A172 (cell line): ENCODE measurements around the gene TPRA1. TPM values are rescaled to one million over a fixed set of nuclear protein-coding genes. Genes with fewer than 3 reads are reported as not detected.
A peak's percentile ranks its signal among the peaks of the same experiment; 100 is the strongest.

ENCODE experiments used
- DNase-seq: peaks from one replicate; pipeline ENCODE4 v3.0.0-alpha.2; 2015; ENCODE audit warnings: low spot score
- total RNA-seq: library from RNA; depleted of rRNA; stranded (reverse); fragments of >200 nt; shearing (Covaris generic); gene quantifications from 2 replicates; pipeline ENCODE4 v1.2.3, GENCODE V29; 2014; rRNA removed

Gene TPRA1
- 56.0 and 61.8 TPM in 2 replicates for total RNA-seq

DNA sequence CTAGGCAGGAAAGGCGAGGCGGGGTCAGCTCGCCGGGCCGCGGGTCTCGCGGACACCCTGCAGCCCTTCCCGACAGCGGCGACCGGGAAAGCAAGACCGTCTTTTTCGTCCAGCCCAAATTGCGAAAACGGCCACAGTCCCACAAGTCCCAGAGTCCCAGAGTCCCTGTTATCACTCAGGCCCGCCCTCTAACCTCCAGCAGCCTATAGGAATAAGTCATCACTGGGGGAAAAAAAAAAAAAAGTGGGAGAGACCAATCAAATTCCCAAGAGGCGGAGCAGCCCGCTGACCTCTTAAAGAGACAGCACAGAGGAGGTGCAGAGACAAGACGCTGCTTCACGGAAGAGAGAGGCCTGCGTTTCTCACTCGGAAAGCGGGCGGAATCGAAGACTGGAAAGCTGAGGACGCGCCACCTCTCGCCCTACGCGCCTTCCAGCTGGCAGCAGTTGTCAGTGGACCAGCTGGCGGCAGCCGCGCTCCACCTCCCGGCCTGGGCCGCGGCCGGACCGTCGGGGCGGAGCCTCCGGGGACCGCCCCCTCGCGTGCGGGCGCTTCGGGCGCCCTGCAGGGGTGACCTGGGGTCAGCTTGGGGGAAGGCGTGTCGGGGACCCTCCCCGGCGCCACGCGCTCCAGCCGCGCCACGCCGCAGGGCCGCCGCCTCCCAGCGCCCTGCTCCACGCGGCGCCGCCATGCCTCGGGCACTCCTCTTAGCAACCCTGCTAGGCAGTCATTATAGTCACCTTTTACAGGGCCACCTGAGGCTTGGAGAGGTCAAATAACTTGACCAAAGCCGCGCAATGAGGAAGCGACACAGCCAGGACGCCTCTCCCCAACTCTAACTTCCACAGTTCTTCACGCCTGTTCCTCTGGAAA is at the start of gene TPRA1:
TSS of gene TPRA1 (minus strand) at position 141 of the 873 bp plus-strand sequence. CDS start 10,587 bp downstream, outside the sequence.
- peak; percentile 99 for DNase-seq

DNA sequence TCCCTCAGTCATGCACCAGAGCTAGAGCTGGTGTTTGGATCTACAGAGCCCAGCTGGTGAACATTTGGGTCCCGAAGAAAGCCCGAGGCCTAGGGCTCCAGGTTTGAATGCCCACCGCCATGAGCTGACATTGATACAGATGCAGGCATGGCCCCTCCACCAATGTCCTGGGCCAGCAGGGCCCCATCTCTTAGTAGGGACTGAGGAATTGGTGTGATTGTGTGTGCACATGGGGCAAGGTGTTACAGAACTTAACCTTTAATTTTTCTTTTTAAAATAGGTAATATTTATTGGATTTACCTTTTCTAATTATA is 49.5 kb upstream of the TPRA1 start:
- DNase-seq, result no peak

DNA sequence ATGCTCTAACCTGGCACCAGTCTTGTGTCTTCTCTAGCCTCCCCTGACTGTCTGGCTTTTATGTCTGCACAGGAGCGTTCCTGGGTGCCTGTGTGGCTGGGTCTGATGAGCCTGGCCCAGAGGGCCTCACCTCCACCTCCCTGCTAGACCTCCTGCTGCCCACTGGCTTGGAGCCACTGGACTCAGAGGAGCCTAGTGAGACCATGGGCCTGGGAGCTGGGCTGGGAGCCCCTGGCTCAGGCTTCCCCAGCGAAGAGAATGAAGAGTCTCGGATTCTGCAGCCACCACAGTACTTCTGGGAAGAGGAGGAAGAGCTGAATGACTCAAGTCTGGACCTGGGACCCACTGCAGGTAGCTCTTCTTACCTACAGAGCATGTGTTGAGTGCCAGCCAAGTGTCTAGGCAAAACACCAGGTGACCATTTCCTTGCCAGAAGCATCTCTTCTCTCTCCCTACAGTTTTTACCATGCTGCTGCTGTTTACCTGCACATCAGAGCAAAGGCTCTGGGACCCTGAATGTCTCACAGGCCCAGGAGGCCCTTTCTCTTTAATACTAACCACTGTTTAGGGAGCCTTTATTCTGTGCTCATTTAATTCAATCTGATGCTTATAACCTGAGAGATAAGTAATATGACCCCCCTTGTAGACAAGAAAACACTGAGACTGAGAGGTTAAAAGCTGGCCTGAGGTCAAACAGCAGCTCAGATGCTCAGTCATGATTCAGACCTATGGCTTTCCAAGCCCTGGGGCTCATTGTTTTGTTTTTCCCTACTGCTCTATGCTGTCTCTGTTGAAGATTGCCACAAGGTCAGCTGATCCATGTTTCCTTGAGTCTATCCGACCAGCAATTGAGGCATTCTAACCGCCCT is 48.9 kb upstream of the TPRA1 start:
- DNase-seq, result peak; percentile 42

DNA sequence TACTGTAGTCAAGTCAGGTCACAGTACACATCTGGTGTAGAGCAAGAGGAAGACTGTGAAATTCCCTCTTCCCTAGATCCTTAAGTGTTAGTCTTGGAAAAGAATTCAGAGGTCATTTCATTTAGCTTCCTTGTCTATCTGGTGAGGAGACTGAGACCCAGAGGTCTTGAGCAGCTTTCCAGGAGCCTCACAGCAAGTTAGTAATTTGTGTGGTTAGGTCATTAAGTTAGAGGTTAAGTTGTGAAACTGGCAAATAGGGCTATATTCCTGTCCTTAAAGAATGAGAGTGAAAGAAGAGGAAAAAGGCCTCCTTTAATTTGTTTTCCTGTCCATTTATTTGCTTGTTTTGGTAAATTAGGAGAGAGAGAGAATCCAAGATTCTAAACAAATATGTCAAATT is 47.4 kb upstream of the TPRA1 start:
- DNase-seq, result no peak

DNA sequence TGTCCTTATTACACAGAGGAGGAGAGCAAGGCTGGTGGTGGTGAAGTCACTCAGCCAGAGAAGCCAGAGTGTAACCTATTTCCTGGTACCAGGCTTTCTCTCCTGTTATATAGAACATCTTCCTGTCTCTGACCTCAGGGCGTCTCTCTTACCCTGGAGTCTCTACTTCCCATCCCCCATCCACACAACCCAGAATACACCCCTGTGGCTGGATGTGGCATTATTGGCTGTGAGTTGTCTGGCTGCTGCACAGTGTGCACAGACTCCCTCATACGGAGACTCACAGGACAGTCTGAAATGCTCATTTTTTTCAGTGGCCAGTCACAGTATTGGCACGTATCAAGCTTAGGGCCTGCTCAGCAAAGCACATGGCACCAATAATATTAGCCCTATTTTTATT is 47.0 kb upstream of the TPRA1 start:
- no peak for DNase-seq

DNA sequence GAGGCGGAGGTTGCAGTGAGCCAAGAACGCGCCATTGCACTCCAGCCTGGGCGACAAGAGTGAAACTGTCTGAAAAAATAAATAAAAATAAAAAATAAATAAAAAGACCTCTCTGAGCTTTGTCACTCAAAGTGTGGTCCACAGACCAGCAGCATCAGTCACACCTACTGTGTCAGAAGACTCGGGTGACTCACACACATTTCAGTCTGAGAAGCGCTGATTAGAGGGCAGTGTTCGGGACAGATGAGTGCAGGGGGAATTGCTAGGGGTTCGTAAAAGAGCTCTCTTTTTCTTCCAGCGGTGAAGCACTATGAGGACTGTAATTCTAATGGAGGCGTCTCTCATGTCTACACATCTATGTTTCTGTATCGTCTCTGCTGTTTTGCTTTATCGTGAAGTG is 44.1 kb upstream of the TPRA1 start:
- DNase-seq, result peak; percentile 36

DNA sequence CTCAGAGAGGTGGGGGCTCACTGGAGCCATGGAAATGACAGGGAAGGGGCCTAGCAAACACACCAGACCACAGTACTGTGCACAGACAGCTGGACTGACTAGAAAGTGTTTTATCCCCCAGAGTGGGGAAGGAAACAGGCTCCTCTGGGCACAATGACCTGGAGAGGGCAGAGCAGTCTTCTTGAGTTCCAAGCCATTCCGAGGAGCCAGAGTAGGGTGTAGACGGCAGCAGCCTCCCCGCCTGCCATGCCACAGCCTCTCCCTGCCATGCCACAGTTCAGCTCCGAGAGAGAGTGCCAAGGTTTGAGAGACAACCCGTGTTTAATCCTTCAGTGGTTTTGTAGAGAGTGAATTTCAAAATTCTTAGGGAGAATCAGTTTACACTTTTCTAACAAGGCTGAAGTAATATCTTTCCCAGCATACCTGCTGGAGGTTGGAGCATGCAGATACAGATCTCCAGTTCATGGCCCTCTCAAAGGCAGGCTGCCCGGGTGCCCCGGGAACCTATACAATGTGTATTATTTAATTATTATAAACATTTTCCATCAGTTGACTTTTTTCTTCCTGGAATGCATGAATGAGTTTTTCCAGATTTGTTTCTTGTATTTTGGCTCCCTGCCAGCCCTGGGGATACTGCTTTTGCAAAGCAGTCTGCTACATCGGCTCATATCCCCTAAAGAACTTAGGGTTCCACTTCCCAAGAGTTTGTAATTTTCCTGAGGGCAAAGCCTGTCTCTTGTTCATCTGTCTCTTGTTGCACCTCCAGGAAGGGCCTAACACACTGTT is 41.7 kb upstream of the TPRA1 start:
- DNase-seq, result no peak

DNA sequence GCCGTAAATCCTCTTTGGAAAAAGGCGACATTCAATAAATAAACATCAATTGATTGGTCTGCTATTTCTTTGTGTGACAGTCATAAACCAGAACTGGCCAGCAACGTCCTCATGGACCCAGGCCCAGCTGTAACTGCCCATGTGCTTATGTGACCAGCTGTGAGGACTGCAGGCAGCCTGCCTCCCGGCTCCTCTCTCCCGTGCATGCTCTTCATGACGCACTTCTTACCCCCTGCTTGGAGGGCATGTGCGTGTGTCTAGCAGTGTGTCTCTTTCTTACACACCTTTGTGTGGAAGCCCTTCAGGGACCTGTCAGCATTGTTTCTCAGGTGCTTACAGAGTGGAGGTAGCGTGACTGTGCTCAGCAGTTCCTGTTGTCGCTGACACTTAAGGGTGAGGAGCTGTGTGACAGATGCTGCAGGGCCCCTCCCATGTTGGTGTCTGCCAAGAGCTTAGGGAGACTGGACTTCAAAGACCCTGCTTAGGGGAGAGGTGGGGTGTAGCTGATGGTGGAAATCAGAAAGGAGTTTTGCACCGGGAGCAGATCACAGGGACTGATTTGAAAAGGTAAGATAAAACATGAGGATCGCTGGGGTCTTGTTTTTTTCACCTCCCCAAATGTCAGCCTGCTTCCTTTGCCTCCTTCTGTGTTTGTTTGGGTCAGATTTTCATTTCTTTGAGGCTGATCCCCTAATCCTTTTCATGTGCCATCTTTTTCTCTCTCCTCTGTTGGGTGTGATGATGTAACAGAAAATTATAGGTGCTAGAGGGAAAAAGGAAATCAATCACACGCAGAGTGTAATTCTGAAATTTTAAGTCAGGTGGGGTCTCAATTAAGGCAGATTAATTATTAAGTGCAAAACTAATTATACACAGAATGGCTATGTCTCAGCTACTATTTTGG is 40.5 kb upstream of the TPRA1 start:
- no peak for DNase-seq

DNA sequence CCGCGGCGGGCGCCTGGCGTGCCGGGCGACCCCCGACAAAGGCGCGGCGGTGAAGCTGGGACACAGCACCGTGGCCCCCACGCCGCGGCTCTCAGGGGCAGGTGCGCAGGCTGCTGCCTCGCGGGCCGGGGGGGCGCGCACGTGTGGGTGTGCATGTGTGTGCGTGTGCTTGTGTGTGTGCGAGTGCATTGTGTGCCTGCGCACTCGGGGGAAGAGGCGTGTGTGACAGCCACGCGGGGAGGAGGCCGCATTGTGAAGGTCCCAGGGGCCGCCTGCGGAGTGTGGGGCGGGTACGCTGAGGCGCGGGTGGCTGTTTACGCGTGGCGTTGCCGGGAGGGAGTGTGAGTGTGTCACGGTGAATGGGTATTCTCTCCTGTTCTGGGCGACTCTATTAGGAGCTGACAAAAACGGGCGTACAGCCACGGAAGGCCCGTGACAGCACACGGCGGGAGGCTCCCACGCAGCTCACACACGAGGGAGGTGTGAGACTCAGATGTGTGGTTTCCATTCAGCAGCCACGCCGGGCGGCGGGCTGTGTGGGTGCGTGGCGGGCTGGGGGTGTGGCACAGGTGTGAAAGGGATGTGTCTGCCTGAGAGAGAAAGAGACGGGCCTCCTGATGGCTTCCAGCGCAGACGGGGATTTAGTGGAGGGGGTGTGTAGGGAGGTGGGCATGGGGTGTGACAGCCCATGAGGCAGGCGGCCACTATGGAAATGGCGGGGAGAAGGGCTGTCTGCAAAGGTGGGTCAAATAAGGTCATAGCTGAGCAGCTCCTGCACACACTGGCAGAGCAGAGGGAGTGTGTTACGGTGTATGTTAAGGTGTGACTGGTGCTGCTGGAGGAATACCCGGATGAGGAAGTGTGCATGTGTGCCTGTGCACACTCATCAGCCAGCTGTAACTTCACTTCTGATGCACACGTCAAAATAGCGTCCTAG is 39.2 kb upstream of the TPRA1 start:
- no peak for DNase-seq

DNA sequence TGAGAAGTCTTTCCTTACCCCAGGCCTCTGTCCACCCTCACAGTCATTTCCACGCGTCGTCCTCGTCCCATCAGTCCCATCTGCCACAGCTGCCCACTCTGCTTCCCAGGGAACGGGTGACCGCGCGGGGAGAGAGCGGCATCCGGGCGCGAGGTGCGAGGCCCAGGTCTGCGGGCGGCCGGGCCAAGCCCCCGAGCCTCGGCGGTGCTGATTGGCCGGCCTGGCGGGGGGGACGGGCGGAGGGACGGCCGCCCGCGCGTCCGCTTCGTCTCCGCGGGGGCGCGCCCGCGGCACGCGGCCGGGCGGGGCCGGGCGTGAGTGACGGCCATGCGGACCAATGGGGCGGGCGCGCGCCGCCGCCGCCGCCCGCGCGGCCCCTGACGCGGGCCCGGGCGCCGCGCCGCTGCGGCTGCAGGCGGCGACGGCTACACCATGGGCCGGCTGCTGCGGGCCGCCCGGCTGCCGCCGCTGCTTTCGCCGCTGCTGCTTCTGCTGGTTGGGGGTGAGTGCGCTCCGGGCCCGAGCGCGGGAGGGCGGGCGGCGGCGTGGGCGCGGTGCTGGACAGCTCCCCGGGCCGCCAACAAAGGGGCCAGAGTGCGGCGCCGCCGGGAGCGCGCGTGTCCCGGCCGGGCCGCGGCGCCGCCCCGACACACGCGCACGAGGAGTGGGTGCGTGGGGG is 38.4 kb upstream of the TPRA1 start, which contains the start of gene PODXL2:
TSS of gene PODXL2 (plus strand) at position 398 of the 679 bp plus-strand sequence. CDS start at position 433, 35 bp downstream.
- DNase-seq, result no peak

DNA sequence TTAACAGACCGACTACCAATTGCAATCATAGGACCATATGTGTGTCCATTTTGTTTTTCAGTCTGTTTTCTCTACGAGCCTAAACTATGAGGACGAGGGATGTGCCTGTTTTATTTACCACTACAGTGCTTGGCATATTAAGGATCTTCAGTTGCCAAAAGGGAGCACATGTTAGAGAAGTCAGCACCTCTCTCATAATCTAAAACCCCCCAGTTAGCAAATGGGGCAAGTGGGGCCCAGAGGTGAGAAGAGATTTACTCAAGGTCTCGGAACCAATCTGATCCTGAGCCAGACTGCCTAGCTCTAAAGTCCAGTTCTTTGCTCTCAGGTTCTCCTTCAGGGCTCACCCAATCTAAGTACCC is 37.9 kb upstream of the TPRA1 start:
- no peak for DNase-seq

DNA sequence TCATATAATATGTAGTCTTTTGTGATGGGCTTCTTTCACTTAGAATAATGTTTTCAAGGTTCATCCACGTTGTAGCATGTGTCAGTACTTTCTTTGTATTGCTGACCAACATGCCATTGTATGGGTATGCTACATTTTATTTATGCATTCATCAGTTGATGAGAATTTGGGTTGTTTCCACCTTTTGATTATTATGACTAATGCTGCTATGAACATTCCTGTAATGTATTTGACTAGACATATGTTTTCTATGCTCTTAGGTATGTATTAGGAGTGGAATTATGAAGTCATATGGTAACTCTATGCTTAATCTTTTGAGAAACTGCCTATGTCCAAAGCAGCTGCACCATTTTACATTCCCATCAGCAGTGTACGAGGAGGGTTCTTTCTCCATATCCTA is 35.3 kb upstream of the TPRA1 start:
- no peak for DNase-seq

DNA sequence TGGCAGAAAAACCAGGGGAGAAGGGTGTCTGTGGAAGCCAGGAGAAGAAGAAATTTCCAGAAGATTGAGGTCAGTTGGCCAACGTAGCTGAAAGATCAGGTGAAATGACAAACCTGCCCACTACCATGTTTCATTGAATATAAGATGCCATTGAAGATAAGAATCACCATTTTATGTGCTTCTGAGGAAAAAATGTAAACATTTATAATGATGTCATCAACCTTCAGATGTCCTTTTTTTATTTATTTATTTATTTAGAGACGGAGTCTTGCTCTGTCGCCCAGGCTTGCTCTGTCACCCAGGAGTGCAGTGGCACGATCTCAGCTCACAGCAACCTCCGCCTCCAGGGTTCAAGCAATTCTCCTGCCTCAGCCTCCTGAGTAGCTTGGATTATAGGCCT is 33.5 kb upstream of the TPRA1 start:
- no peak for DNase-seq

DNA sequence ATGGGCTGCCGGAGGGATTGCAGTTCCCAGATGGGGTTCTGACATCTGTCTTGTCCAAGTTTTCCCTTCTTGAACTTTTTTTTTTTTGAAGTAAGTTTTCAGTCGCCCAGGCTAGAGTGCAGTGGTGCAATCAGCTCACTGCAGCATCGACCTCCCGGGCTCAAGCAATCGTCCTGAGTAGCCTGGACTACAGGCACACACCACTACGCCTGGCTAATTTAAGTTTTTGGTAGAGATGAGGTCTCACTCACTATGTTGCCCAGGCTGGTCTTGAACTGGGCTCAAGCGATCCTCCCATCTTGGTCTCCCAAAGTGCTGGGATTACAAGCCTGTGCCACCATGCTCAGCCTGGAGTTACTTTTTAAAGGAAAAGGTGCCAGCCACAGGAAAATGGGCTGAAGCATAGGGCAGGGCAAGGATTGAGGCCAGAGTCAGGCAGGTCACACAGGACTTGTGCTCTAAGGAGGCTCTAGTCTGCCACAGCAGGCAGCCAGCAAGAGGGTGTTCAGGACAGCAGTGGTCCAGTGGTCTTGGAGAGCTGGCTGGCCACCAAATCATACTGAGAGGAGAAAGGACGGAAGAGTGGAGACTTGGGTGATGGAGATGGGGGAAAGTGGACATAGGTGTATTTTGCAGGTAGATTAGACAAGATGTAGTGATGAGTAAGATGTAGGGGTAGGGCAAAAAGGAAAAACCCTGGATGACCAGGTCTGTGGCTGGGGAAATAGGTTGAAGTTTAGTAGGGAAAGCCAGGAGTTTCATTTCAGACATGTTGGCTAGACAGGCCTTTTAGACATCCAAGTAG is 32.4 kb upstream of the TPRA1 start:
- DNase-seq, result no peak

DNA sequence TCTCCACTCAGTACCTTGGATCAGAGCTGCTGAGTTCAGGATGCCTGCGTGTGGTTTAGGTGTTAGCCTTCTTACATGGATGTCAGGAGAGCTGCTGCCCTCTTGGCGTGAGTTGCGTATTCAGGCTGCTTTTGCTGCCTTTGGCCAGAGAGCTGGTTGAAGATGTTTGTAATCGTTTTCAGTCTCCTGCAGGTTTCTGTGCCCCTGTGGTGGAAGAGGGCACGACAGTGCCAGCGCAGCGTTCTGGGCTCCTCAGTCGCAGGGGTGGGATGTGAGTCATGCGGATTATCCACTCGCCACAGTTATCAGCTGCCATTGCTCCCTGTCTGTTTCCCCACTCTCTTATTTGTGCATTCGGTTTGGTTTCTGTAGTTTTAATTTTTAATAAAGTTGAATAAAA is 31.5 kb upstream of the TPRA1 start:
- DNase-seq, result no peak

DNA sequence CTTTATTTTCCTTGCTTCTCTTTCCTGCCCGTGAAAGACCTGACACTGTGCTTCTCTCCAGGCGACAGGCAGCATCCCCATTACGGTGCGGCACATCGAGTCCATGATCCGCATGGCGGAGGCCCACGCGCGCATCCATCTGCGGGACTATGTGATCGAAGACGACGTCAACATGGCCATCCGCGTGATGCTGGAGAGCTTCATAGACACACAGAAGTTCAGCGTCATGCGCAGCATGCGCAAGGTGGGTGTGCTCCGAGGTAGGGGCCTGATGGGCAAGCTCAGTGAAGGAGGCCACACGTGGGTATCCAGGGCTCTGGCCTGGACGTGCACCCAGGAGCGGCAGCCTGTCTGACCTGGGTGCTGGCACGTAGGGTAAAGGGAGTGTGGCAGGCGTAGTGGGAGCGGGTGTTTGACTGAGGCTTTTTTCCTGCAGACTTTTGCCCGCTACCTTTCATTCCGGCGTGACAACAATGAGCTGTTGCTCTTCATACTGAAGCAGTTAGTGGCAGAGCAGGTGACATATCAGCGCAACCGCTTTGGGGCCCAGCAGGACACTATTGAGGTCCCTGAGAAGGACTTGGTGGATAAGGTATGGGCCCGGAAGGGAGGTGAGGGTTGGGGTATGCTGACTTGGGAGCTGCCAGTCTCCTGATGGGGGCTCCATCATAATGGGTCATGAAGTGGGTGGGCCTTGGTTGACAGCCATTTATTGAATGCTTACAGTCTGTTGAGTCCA is 30.3 kb upstream of the TPRA1 start:
- no peak for DNase-seq

DNA sequence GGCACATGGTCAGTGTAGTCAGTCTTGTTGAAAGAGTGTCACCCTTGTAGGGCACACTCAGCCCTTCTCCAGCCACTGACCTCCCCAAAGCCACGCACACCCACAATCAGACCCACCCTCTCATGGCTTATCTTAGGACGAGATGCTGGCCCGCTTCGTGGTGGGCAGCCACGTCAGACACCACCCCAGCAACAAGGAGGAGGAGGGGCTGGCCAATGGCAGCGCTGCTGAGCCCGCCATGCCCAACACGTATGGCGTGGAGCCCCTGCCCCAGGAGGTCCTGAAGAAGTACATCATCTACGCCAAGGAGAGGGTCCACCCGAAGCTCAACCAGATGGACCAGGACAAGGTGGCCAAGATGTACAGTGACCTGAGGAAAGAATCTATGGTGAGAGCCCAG is 28.4 kb upstream of the TPRA1 start:
- DNase-seq, result no peak
